RWPE1 (cell line): ENCODE measurements around the gene DHX36.

Experiments used
- CTCF ChIA-PET: fragments of 350-600 bp; sonication (Branson Sonifier 250); formaldehyde crosslinking; extraction: SDS; loops from one replicate; lab custom pipeline; 2021; lab: Yijun Ruan, JAX
- POLR2A ChIA-PET: fragments of 400-600 bp; formaldehyde crosslinking; extraction: SDS; loops from one replicate; lab custom pipeline; 2020; ENCODE audit warnings: antibody characterized with exemption; ENCODE audit not compliant: low non-redundant PET; lab: Yijun Ruan, JAX
- DNase-seq: peaks from one replicate; pipeline ENCODE4 v3.0.0; 2012; ENCODE audit warnings: low spot score
- H3K27ac ChIP-seq: fragments of 450-650 bp; 2 replicates; pipeline ENCODE4 v1.5.1; 2017
- CTCF ChIP-seq: fragments of 450-650 bp; conservative IDR thresholded peaks from 2 replicates; pipeline ENCODE4 v1.5.1; 2017; ENCODE audit warnings: low read depth, mild to moderate bottlenecking

DHX36 gene

GRCh38 chr3:154304116-154304786, 20.0 kb downstream of the DHX36 start:
- ChIA-PET POLR2A (no interaction called here), CTCF (interaction anchor here (1.0 kb wide), 1 partner anchor 10 kb away, joined by 4 read pairs; no protein-coding TSS in a partner anchor)
- no peak overlapping the region for H3K27ac ChIP-seq
- no peak for TF ChIP-seq CTCF
- no peak for DNase-seq

GRCh38 chr3:154301561-154301960, 22.7 kb downstream of the DHX36 start:
- TF ChIP-seq CTCF: no peak
- ChIA-PET POLR2A (no interaction called here), CTCF (interaction anchor here (0.6 kb wide), 1 partner anchor 16 kb away, joined by 3 read pairs; no protein-coding TSS in a partner anchor)
- DNase-seq: no peak
- no peak overlapping the region for H3K27ac ChIP-seq

GRCh38 chr3:154294016-154294415, 30.3 kb downstream of the DHX36 start:
- TF ChIP-seq CTCF: no peak
- ChIA-PET POLR2A (no interaction called here), CTCF (no interaction called here)
- no peak for DNase-seq
- H3K27ac ChIP-seq: no peak overlapping the region

- H3K27ac ChIP-seq: no peak overlapping the region
- TF ChIP-seq CTCF: no peak
- POLR2A ChIA-PET: no interaction called here
- DNase-seq: no peak
- CTCF ChIA-PET: interaction anchor here (0.7 kb wide), 1 partner anchor 33 kb away, joined by 3 read pairs; no protein-coding TSS in a partner anchor
Observed at GRCh38 chr3:154290187-154290586, 34.1 kb downstream of the DHX36 start.

- CTCF ChIA-PET: interaction anchor here (0.7 kb wide), 1 partner anchor 16 kb away, joined by 3 read pairs; no protein-coding TSS in a partner anchor
Observed at GRCh38 chr3:154285221-154285620, 39.1 kb downstream of the DHX36 start.

GRCh38 chr3:154280161-154280560, 44.1 kb downstream of the DHX36 start:
- ChIA-PET POLR2A (no interaction called here), CTCF (interaction anchor here (0.6 to 1.0 kb wide), 2 partner anchors 17 to 18 kb away, joined by 3 read pairs; no protein-coding TSS in a partner anchor)
- DNase-seq: no peak
- no peak for TF ChIP-seq CTCF
- H3K27ac ChIP-seq: no peak overlapping the region

More at GRCh38 chr3:154285221-154285620, 39.1 kb downstream of the DHX36 start:
- TF ChIP-seq CTCF: no peak
- POLR2A ChIA-PET: no interaction called here
- no peak for DNase-seq
- H3K27ac ChIP-seq: no peak overlapping the region
